WTC11 (cell line): ENCODE data around the gene ASPHD2. TPM values are rescaled to one million over a fixed set of nuclear protein-coding genes. Genes with fewer than 3 reads are reported as not detected.

ENCODE experiments used
- ATAC-seq: fragments of 200-7000 bp; cut with Tn5 transposase; 2 replicates; pipeline ENCODE4 v1.10.0; 2021; ENCODE audit warnings: mild to moderate bottlenecking, moderate library complexity
- CTCF ChIA-PET: fragments of 300-600 bp; sonication (Branson Sonifier 250); formaldehyde crosslinking; loops from one replicate; lab custom pipeline; 2021; ENCODE audit warnings: antibody characterized with exemption; lab: Charles Lee
- POLR2A ChIA-PET: fragments of 350-600 bp; sonication (Branson Sonifier 250); formaldehyde crosslinking; loops from one replicate; lab custom pipeline; 2021; ENCODE audit warnings: antibody characterized with exemption; lab: Charles Lee
- DNase-seq: peaks from one replicate; pipeline ENCODE4 v3.0.0; 2021; ENCODE audit warnings: low spot score
- H3K27ac Mint-ChIP-seq: 2 replicates; pipeline ENCODE4 v1.8.0; 2021; ENCODE audit warnings: mixed read lengths
- H3K27me3 Mint-ChIP-seq: 2 replicates; pipeline ENCODE4 v1.8.0; 2021; ENCODE audit warnings: low read depth, mild to moderate bottlenecking, moderate library complexity, mixed read lengths
- H3K36me3 Mint-ChIP-seq: 2 replicates; pipeline ENCODE4 v1.8.0; 2021; ENCODE audit warnings: mixed read lengths
- H3K4me1 Mint-ChIP-seq: 2 replicates; pipeline ENCODE4 v1.8.0; 2022; ENCODE audit warnings: mixed read lengths
- H3K4me3 Mint-ChIP-seq: 2 replicates; pipeline ENCODE4 v1.8.0; 2021; ENCODE audit warnings: mild to moderate bottlenecking, moderate library complexity, mixed read lengths
- H3K9me3 Mint-ChIP-seq: 2 replicates; pipeline ENCODE4 v1.8.0; 2021; ENCODE audit warnings: mixed read lengths
- FOXP1 ChIP-seq: sonication (generic); formaldehyde crosslinking; IDR thresholded peaks from 2 replicates; pipeline ENCODE4 v1.8.0; 2022; ENCODE audit warnings: missing genetic modification reagents, mild to moderate bottlenecking, moderate library complexity, borderline replicate concordance
- GTF2I ChIP-seq: fragments of 250-450 bp; sonication (Bioruptor Pico); conservative IDR thresholded peaks from 2 replicates; pipeline ENCODE4 v1.4.0; 2021; ENCODE audit warnings: mild to moderate bottlenecking
- MYBL2 ChIP-seq: sonication (generic); formaldehyde crosslinking; IDR thresholded peaks from 2 replicates; pipeline ENCODE4 v1.8.1; 2023; ENCODE audit warnings: mild to moderate bottlenecking, moderate library complexity, missing genetic modification reagents
- NFATC4 ChIP-seq: fragments of 250-450 bp; sonication (Bioruptor Pico); IDR thresholded peaks from 2 replicates; pipeline ENCODE4 v1.9.0; 2021; ENCODE audit warnings: mild to moderate bottlenecking
- NR2C2 ChIP-seq: sonication (generic); formaldehyde crosslinking; IDR thresholded peaks from 2 replicates; pipeline ENCODE4 v1.8.0; 2022; ENCODE audit warnings: mild to moderate bottlenecking, missing genetic modification reagents
- OVOL2 ChIP-seq: fragments of 250-450 bp; sonication (Bioruptor Pico); IDR thresholded peaks from 2 replicates; pipeline ENCODE4 v1.9.0; 2021; ENCODE audit warnings: mild to moderate bottlenecking, borderline replicate concordance
- RORB ChIP-seq: fragments of 250-450 bp; sonication (Bioruptor Pico); IDR thresholded peaks from 2 replicates; pipeline ENCODE4 v1.9.0; 2021; ENCODE audit warnings: mild to moderate bottlenecking
- SOX15 ChIP-seq: fragments of 250-450 bp; sonication (Bioruptor Pico); IDR thresholded peaks from 2 replicates; pipeline ENCODE4 v1.9.0; 2021; ENCODE audit warnings: mild to moderate bottlenecking
- SP1 ChIP-seq: sonication (generic); formaldehyde crosslinking; conservative IDR thresholded peaks from 2 replicates; pipeline ENCODE4 v1.8.1; 2022; ENCODE audit warnings: missing genetic modification reagents
- TEAD4 ChIP-seq: sonication (generic); formaldehyde crosslinking; IDR thresholded peaks from 2 replicates; pipeline ENCODE4 v1.8.0; 2022; ENCODE audit warnings: mild to moderate bottlenecking, missing genetic modification reagents
- TP53 ChIP-seq: sonication (generic); formaldehyde crosslinking; IDR thresholded peaks from 2 replicates; pipeline ENCODE4 v1.8.1; 2023; ENCODE audit warnings: mild to moderate bottlenecking, missing genetic modification reagents
- USF2 ChIP-seq: sonication (generic); formaldehyde crosslinking; IDR thresholded peaks from 2 replicates; pipeline ENCODE4 v1.8.1; 2023; ENCODE audit warnings: mild to moderate bottlenecking, missing genetic modification reagents, moderate library complexity
- ZNF121 ChIP-seq: sonication (generic); formaldehyde crosslinking; IDR thresholded peaks from 2 replicates; pipeline ENCODE4 v1.8.0; 2023; ENCODE audit warnings: missing genetic modification reagents
- ZNF138 ChIP-seq: sonication (generic); formaldehyde crosslinking; conservative IDR thresholded peaks from 2 replicates; pipeline ENCODE4 v1.8.1; 2022; ENCODE audit warnings: mild to moderate bottlenecking, moderate library complexity, missing genetic modification reagents
- ZNF396 ChIP-seq: fragments of 250-450 bp; sonication (Bioruptor Pico); IDR thresholded peaks from 2 replicates; pipeline ENCODE4 v1.8.0; 2021; ENCODE audit warnings: mild to moderate bottlenecking, moderate library complexity, borderline replicate concordance
- ZNF416 ChIP-seq: fragments of 250-450 bp; sonication (Bioruptor Pico); IDR thresholded peaks from 2 replicates; pipeline ENCODE4 v1.9.0; 2021; ENCODE audit warnings: mild to moderate bottlenecking, inconsistent platforms
- total RNA-seq: library from RNA; stranded (reverse); gene quantifications from 3 replicates; pipeline ENCODE4 v1.2.3, GENCODE V29; 2021
- TF ChIP-seq, protein P1 (sequence below): sonication (generic); formaldehyde crosslinking; IDR thresholded peaks from 2 replicates; pipeline ENCODE4 v1.8.1; 2023; ENCODE audit warnings: mild to moderate bottlenecking, missing genetic modification reagents, moderate library complexity
- TF ChIP-seq, protein P2 (sequence below): fragments of 200-600 bp; IDR thresholded peaks from 2 replicates; pipeline ENCODE4 v1.8.0; 2022; ENCODE audit warnings: antibody characterized with exemption
- TF ChIP-seq, protein P3 (sequence below): sonication (generic); formaldehyde crosslinking; IDR thresholded peaks from 2 replicates; pipeline ENCODE4 v1.8.1; 2023; ENCODE audit warnings: mild to moderate bottlenecking, moderate library complexity, missing genetic modification reagents
- TF ChIP-seq, protein P4 (sequence below): fragments of 250-450 bp; sonication (Bioruptor Pico); IDR thresholded peaks from 2 replicates; pipeline ENCODE4 v1.9.0; 2021; ENCODE audit warnings: mild to moderate bottlenecking, borderline replicate concordance

Gene ASPHD2
- total RNA-seq, 1 experiment from 2014 or later, result 7.1 TPM

GRCh38 chr22:26391091-26391490 is 38.0 kb upstream of the ASPHD2 start:
- H3K4me3 Mint-ChIP-seq, result no peak overlapping the region
- ChIA-PET CTCF (interaction anchor here (1.8 kb wide), 1 partner anchor 219 kb away, joined by 6 read pairs; no protein-coding TSS in a partner anchor), POLR2A (no interaction called here)
- DNase-seq, result no peak
- H3K4me1 Mint-ChIP-seq, result 0 out of 2 replicates have a peak, but pooled peaks cover 4% of the 10 kb centered on the region
- H3K36me3 Mint-ChIP-seq, result no peaks in the 10 kb centered on the region
- no peaks in the 10 kb centered on the region for H3K27me3 Mint-ChIP-seq
- TF ChIP-seq ZNF121 (CRISPR knock-in tag) (no peak), NFATC4 (no peak), ZNF416 (CRISPR knock-in tag) (no peak), SOX15 (CRISPR knock-in tag) (no peak)
- no peak overlapping the region for H3K27ac Mint-ChIP-seq
- no peak for ATAC-seq
- H3K9me3 Mint-ChIP-seq, result no peaks in the 10 kb centered on the region

DNA sequence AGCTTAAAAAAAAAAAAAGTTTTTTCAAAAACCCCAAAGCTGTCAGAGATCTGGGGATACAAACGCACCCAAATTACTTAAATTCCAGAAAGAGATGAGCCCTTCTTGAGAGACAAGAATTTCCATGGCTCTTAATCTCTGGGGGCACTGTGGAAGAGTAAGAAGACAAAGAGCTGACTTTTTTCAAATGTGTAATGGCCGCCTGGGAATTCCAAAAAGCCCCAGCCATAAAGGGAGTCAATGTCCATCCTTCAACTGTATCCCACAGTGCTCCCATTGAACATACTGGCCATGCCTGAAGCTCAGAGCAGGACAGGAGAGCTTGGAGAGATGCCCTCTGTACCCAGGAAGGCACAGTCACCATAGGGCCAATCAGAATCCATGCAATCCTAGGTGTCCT is 37.4 kb upstream of the ASPHD2 start:
- no peaks in the 10 kb centered on the region for H3K36me3 Mint-ChIP-seq
- DNase-seq (no peak), ATAC-seq (no peak)
- H3K27ac Mint-ChIP-seq, result no peak overlapping the region
- H3K4me1 Mint-ChIP-seq, result 0 out of 2 replicates have a peak, but pooled peaks cover 4% of the 10 kb centered on the region
- H3K4me3 Mint-ChIP-seq, result no peak overlapping the region
- no peaks in the 10 kb centered on the region for H3K9me3 Mint-ChIP-seq
- TF ChIP-seq, protein P1, sequence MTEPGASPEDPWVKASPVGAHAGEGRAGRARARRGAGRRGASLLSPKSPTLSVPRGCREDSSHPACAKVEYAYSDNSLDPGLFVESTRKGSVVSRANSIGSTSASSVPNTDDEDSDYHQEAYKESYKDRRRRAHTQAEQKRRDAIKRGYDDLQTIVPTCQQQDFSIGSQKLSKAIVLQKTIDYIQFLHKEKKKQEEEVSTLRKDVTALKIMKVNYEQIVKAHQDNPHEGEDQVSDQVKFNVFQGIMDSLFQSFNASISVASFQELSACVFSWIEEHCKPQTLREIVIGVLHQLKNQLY (CRISPR knock-in tag), result no peak
- TF ChIP-seq TP53 (CRISPR knock-in tag) (no peak), GTF2I (CRISPR knock-in tag) (no peak), OVOL2 (no peak), RORB (CRISPR knock-in tag) (no peak), TEAD4 (CRISPR knock-in tag) (no peak), ZNF138 (CRISPR knock-in tag) (no peak), ZNF416 (CRISPR knock-in tag) (no peak), SP1 (no peak), NR2C2 (CRISPR knock-in tag) (no peak), MYBL2 (no peak)
- no peaks in the 10 kb centered on the region for H3K27me3 Mint-ChIP-seq
- CTCF ChIA-PET, result interaction anchor here (0.9 to 1.8 kb wide), 2 partner anchors 14 to 219 kb away, joined by 4 to 6 read pairs; no protein-coding TSS in a partner anchor
- POLR2A ChIA-PET, result interaction anchor here (0.6 kb wide), 1 partner anchor 26 kb away, joined by 3 read pairs; no protein-coding TSS in a partner anchor

DNA sequence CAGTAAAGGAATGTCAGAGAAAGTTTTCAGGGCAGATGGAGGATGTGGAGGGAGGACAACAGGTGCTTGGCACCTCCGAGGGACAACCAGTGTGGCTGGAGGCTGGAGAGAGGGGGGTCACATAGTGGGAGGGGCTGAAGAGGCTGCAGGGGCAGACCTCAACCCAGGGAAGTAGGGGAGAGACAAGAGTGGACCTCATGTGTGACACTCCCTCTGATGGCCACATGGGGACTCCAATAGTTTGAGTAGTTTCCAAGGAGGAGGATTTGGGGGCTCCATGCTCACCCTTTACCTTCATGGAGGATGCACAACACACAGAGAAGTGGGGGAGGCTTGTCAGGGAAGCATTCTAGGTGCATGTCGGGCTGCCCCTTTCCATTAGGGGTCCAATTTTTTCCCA is 35.1 kb upstream of the ASPHD2 start:
- ATAC-seq (peak; percentile 85), DNase-seq (no peak)
- Mint-ChIP-seq H3K36me3 (no peaks in the 10 kb centered on the region), H3K9me3 (no peaks in the 10 kb centered on the region), H3K27ac (no peak overlapping the region), H3K4me1 (peaks cover 6% of the 10 kb centered on the region; the same call in 1 of the 2 replicates), H3K4me3 (no peak overlapping the region), H3K27me3 (no peaks in the 10 kb centered on the region)
- TF ChIP-seq, protein P2, sequence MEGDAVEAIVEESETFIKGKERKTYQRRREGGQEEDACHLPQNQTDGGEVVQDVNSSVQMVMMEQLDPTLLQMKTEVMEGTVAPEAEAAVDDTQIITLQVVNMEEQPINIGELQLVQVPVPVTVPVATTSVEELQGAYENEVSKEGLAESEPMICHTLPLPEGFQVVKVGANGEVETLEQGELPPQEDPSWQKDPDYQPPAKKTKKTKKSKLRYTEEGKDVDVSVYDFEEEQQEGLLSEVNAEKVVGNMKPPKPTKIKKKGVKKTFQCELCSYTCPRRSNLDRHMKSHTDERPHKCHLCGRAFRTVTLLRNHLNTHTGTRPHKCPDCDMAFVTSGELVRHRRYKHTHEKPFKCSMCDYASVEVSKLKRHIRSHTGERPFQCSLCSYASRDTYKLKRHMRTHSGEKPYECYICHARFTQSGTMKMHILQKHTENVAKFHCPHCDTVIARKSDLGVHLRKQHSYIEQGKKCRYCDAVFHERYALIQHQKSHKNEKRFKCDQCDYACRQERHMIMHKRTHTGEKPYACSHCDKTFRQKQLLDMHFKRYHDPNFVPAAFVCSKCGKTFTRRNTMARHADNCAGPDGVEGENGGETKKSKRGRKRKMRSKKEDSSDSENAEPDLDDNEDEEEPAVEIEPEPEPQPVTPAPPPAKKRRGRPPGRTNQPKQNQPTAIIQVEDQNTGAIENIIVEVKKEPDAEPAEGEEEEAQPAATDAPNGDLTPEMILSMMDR, result 0 out of 2 replicates have a peak, but pooled peaks have one; percentile 19
- no peak for TF ChIP-seq GTF2I (CRISPR knock-in tag)
- no peak for TF ChIP-seq FOXP1
- ChIA-PET CTCF (interaction anchor here (1.0 to 1.6 kb wide), 2 partner anchors 27 to 44 kb away, joined by 3 to 5 read pairs; no protein-coding TSS in a partner anchor), POLR2A (no interaction called here)

GRCh38 chr22:26394777-26395176 is 34.3 kb upstream of the ASPHD2 start:
- no peaks in the 10 kb centered on the region for H3K36me3 Mint-ChIP-seq
- POLR2A ChIA-PET, result no interaction called here
- CTCF ChIA-PET, result interaction anchor here (0.5 to 2.2 kb wide), 8 partner anchors 11 to 271 kb away, joined by 3 to 12 read pairs (median 4); no protein-coding TSS in a partner anchor
- TF ChIP-seq, protein P3, sequence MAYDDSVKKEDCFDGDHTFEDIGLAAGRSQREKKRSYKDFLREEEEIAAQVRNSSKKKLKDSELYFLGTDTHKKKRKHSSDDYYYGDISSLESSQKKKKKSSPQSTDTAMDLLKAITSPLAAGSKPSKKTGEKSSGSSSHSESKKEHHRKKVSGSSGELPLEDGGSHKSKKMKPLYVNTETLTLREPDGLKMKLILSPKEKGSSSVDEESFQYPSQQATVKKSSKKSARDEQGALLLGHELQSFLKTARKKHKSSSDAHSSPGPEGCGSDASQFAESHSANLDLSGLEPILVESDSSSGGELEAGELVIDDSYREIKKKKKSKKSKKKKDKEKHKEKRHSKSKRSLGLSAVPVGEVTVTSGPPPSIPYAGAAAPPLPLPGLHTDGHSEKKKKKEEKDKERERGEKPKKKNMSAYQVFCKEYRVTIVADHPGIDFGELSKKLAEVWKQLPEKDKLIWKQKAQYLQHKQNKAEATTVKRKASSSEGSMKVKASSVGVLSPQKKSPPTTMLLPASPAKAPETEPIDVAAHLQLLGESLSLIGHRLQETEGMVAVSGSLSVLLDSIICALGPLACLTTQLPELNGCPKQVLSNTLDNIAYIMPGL (CRISPR knock-in tag), result no peak
- TF ChIP-seq ZNF396 (CRISPR knock-in tag), result no peak
- TF ChIP-seq SOX15 (CRISPR knock-in tag), result no peak
- no peak for TF ChIP-seq USF2
- TF ChIP-seq, protein P4, sequence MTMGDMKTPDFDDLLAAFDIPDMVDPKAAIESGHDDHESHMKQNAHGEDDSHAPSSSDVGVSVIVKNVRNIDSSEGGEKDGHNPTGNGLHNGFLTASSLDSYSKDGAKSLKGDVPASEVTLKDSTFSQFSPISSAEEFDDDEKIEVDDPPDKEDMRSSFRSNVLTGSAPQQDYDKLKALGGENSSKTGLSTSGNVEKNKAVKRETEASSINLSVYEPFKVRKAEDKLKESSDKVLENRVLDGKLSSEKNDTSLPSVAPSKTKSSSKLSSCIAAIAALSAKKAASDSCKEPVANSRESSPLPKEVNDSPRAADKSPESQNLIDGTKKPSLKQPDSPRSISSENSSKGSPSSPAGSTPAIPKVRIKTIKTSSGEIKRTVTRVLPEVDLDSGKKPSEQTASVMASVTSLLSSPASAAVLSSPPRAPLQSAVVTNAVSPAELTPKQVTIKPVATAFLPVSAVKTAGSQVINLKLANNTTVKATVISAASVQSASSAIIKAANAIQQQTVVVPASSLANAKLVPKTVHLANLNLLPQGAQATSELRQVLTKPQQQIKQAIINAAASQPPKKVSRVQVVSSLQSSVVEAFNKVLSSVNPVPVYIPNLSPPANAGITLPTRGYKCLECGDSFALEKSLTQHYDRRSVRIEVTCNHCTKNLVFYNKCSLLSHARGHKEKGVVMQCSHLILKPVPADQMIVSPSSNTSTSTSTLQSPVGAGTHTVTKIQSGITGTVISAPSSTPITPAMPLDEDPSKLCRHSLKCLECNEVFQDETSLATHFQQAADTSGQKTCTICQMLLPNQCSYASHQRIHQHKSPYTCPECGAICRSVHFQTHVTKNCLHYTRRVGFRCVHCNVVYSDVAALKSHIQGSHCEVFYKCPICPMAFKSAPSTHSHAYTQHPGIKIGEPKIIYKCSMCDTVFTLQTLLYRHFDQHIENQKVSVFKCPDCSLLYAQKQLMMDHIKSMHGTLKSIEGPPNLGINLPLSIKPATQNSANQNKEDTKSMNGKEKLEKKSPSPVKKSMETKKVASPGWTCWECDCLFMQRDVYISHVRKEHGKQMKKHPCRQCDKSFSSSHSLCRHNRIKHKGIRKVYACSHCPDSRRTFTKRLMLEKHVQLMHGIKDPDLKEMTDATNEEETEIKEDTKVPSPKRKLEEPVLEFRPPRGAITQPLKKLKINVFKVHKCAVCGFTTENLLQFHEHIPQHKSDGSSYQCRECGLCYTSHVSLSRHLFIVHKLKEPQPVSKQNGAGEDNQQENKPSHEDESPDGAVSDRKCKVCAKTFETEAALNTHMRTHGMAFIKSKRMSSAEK, result no peak
- no peak for TF ChIP-seq TP53 (CRISPR knock-in tag)

More at GRCh38 chr22:26394777-26395176, 34.3 kb upstream of the ASPHD2 start:
- no peaks in the 10 kb centered on the region for H3K9me3 Mint-ChIP-seq
- H3K4me3 Mint-ChIP-seq, result no peak overlapping the region
- ATAC-seq (no peak), DNase-seq (no peak)
- peaks cover 6% of the 10 kb centered on the region; the same call in 1 of the 2 replicates for H3K4me1 Mint-ChIP-seq
- no peak overlapping the region for H3K27ac Mint-ChIP-seq
- no peaks in the 10 kb centered on the region for H3K27me3 Mint-ChIP-seq
